T-cell (primary cell): ENCODE results near the gene MLEC. TPM values are rescaled to one million over a fixed set of nuclear protein-coding genes. Genes with fewer than 3 reads are reported as not detected.

Experiments
- ATAC-seq, 4 experiments: fragments of 200-7000 bp in 3 of 4; fragments of 150-1000 bp in 1 of 4; cut with Tn5 transposase; replicated peaks in 1 of 4; 1 replicate in 3 of 4; 2 replicates in 1 of 4; pipeline ENCODE4 v1.10.0; 2021; ENCODE audit warnings: moderate library complexity in 3 of 4, mild to moderate bottlenecking in 2 of 4, moderate number of reproducible peaks in 1 of 4
- CTCF ChIA-PET, 2 donors: fragments of 300-600 bp; sonication (Branson Sonifier 250); formaldehyde crosslinking; loops; one replicate each; lab custom pipeline; 2022; ENCODE audit warnings: antibody characterized with exemption in 2 of 2; lab: Charles Lee
- POLR2A ChIA-PET, 2 donors: fragments of 300-600 bp; sonication (Branson Sonifier 250); formaldehyde crosslinking; loops; one replicate each; lab custom pipeline; 2022; ENCODE audit warnings: antibody characterized with exemption in 2 of 2; lab: Charles Lee
- DNase-seq, 35 experiments: peaks; one replicate each; pipeline versions ENCODE4 v3.0.0 to v3.0.0-alpha.2; 2013 to 2023
- H3K27ac ChIP-seq: one replicate; pipeline ENCODE4 v1.5.1; 2013; ENCODE audit warnings: low read length
- H3K27me3 ChIP-seq, 2 experiments: replicated peaks in 1 of 2; 1 replicate in 1 of 2; 2 replicates in 1 of 2; pipeline versions ENCODE4 v1.6.1 to v1.7.0; 2013; ENCODE audit warnings: low read length in 1 of 2, mixed read lengths in 1 of 2; ENCODE audit not compliant: control insufficient read depth in 2 of 2, insufficient read depth in 2 of 2; ENCODE audit errors: extremely low read depth in 1 of 2
- H3K36me3 ChIP-seq, 2 donors: 1 replicate in 1 of 2; 2 replicates in 1 of 2; pipeline versions ENCODE4 v1.6.1 to v1.7.0; 2013; ENCODE audit warnings: low read length in 1 of 2; ENCODE audit not compliant: control insufficient read depth in 2 of 2, insufficient read depth in 1 of 2; ENCODE audit errors: extremely low read depth in 1 of 2
- H3K4me1 ChIP-seq, 2 experiments: 1 replicate in 1 of 2; 2 replicates in 1 of 2; pipeline versions ENCODE4 v1.6.1 to v1.7.0; 2013; ENCODE audit warnings: low read length in 2 of 2, mixed read lengths in 1 of 2; ENCODE audit not compliant: insufficient read depth in 2 of 2, control insufficient read depth in 1 of 2; ENCODE audit errors: extremely low read depth in 1 of 2
- H3K4me3 ChIP-seq, 2 donors: 1 replicate in 1 of 2; 2 replicates in 1 of 2; pipeline versions ENCODE4 v1.5.1 to v1.7.0; 2013; ENCODE audit warnings: mild to moderate bottlenecking in 2 of 2, low read length in 1 of 2, moderate library complexity in 1 of 2; ENCODE audit not compliant: control insufficient read depth in 1 of 2; ENCODE audit errors: extremely low read depth in 1 of 2
- H3K9me3 ChIP-seq: 2 replicates; pipeline ENCODE4 v1.7.0; 2013
- H3K27ac Mint-ChIP-seq, 2 donors: one replicate each; pipeline ENCODE4 v1.8.0; 2020 to 2021; ENCODE audit warnings: mild to moderate bottlenecking in 2 of 2, mixed read lengths in 2 of 2
- H3K27me3 Mint-ChIP-seq, 2 donors: one replicate each; pipeline ENCODE4 v1.8.0; 2021 to 2022; ENCODE audit warnings: mixed read lengths in 2 of 2
- H3K36me3 Mint-ChIP-seq: one replicate; pipeline ENCODE4 v1.8.0; 2021; ENCODE audit warnings: mixed read lengths
- H3K4me1 Mint-ChIP-seq, 3 donors: one replicate each; pipeline ENCODE4 v1.8.0; 2020 to 2022; ENCODE audit warnings: mixed read lengths in 3 of 3, mild to moderate bottlenecking in 1 of 3
- H3K4me3 Mint-ChIP-seq, 3 donors: one replicate each; pipeline ENCODE4 v1.8.0; 2020 to 2022; ENCODE audit warnings: mild to moderate bottlenecking in 3 of 3, mixed read lengths in 3 of 3, moderate library complexity in 3 of 3
- H3K9me3 Mint-ChIP-seq, 3 donors: one replicate each; pipeline ENCODE4 v1.8.0; 2020 to 2022; ENCODE audit warnings: mixed read lengths in 3 of 3
- WGBS: methylation state at CpG from one replicate; pipeline ENCODE4 v1.1.5; 2013; ENCODE audit warnings: missing lambda C conversion rate; ENCODE audit not compliant: insufficient coverage; 5-methylcytosine and 5-hydroxymethylcytosine counted together
- total RNA-seq, 35 experiments: library from RNA in 6 of 35; stranded (reverse) in 6 of 35; fragments of 120-200 nt in 1 of 35; gene quantifications; one replicate each; pipeline versions ENCODE4 v1.2.1 to v1.2.4 and lab custom pipeline; 2013 to 2026

MLEC gene
- total RNA-seq, 5 donors from 2014 or later (not counting 1 experiment from before 2014, with no cell fraction given) = 26.3 to 61.3 (median 55.3) TPM

DNA sequence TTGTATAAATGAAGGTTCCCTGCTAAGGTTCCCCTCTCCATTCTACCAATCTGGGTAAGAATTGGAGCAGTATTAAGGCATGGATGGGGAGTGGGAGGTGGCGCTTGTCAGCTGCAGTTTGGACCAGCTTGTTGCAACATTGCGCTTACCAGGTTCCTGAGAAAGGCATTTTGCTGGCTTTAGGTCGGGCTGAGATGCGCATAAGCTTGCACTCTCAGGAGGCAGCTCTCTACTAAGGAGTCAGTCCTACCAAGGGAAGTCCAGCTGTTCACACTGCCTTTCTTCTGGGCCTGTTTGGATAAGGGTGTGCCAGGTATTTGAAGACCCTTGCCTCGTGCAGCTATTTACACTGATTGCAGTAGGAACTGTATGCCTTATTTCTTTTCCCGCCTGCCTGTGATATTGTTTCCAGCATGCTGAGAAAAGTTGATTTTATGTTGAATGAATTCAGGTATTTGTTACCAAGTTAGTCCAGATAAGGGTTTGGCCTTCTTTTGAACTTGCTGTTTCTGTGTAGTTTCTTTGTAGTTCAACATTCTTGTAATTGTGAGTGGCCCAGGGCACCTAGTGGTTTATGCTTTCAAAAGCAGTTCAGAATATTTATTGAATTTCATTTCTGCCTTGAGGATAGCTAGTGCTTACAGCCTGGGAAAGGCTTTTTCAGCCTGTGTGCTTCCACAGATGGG is 2.6 kb downstream of the MLEC start:
- Histone ChIP-seq H3K27ac (no peak overlapping the region), H3K9me3 (no peaks in the 10 kb centered on the region), H3K36me3 (peaks cover 4 to 12% of the 10 kb centered on the region in 2 donors), H3K4me1 (peaks cover 21 to 38% of the 10 kb centered on the region in 2 experiments), H3K27me3 (no peaks in the 10 kb centered on the region), H3K4me3 (no peak overlapping the region)
- WGBS = 100% methylated on average over 2 of the region's 6 CpGs
- H3K4me3 Mint-ChIP-seq = peak overlapping the region; percentile 87 to 89 (median 87)
- POLR2A ChIA-PET = interaction anchor here in 1 of 2 donors (0.5 kb wide), 1 partner anchor 527 kb away, joined by 3 read pairs; no protein-coding TSS in a partner anchor
- DNase-seq (no peak), ATAC-seq (no peak)
- H3K27me3 Mint-ChIP-seq = no peaks in the 10 kb centered on the region
- H3K9me3 Mint-ChIP-seq = no peaks in the 10 kb centered on the region
- H3K4me1 Mint-ChIP-seq = peaks cover 48 to 64% (median 61%) of the 10 kb centered on the region in 3 donors
- peaks cover 13% of the 10 kb centered on the region for H3K36me3 Mint-ChIP-seq
- CTCF ChIA-PET = interaction anchor here in 1 of 2 donors (0.6 kb wide), 1 partner anchor 93 kb away, joined by 6 read pairs; no protein-coding TSS in a partner anchor
- no peak overlapping the region for H3K27ac Mint-ChIP-seq

DNA sequence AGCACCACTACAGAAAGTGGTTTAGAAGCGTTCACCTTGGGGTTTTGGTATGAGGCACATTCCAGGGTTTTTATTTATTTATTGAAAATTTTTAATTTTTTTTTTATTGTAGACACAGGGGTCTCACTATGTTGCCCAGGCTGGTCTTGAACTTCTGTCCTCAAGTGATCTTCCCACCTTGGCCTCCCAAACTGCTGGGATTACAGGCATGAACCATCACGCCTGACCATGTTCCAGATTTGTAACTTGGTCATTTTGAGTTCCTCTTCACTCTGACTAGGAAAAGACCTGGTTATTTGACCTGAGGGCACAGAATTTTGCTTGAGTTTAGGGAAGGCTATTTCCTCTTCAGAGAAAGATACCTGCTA is 3.1 kb downstream of the MLEC start:
- Mint-ChIP-seq H3K4me1 (peaks cover 48 to 61% (median 60%) of the 10 kb centered on the region in 3 donors), H3K27ac (no peak overlapping the region), H3K36me3 (peaks cover 18% of the 10 kb centered on the region), H3K9me3 (no peaks in the 10 kb centered on the region), H3K27me3 (no peaks in the 10 kb centered on the region), H3K4me3 (no peak overlapping the region)
- DNase-seq = no peak
- no peak overlapping the region for H3K27ac ChIP-seq
- WGBS = 100% methylated on average over 1 of the region's 2 CpGs
- H3K9me3 ChIP-seq = no peaks in the 10 kb centered on the region
- no peaks in the 10 kb centered on the region for H3K27me3 ChIP-seq
- peaks cover 21 to 38% of the 10 kb centered on the region in 2 experiments for H3K4me1 ChIP-seq
- H3K4me3 ChIP-seq = no peak overlapping the region
- ChIA-PET CTCF (no interaction called here), POLR2A (interaction anchor here in 1 of 2 donors (0.5 kb wide), 1 partner anchor 527 kb away, joined by 3 read pairs; no protein-coding TSS in a partner anchor)
- no peak for ATAC-seq
- H3K36me3 ChIP-seq = peaks cover 6 to 18% of the 10 kb centered on the region in 2 donors

DNA sequence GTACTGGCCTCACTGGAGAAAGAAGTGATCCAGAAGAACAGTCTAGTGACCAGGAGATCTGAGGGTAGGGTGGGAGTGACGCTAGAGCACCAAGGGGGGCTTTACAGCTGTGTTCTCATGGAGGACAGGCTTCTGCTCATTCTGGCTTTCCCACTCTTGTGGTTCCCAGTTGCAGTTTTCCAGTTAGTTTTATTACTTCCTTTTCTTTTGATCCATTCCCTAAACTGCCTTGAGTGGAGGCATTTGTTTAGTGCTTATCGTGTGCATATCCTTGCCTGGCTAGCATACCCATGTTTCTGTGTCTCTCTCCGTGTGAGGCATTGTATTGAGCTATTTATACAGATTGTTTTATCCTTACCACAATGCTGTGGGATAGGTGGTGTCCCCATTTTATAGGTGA is 4.0 kb downstream of the MLEC start:
- H3K27me3 ChIP-seq = no peaks in the 10 kb centered on the region
- Mint-ChIP-seq H3K36me3 (peaks cover 27% of the 10 kb centered on the region), H3K27ac (no peak overlapping the region), H3K9me3 (no peaks in the 10 kb centered on the region), H3K4me3 (no peak overlapping the region), H3K27me3 (no peaks in the 10 kb centered on the region), H3K4me1 (peaks cover 48 to 57% (median 57%) of the 10 kb centered on the region in 3 donors)
- H3K9me3 ChIP-seq = no peaks in the 10 kb centered on the region
- ChIA-PET POLR2A (interaction anchor here in 1 of 2 donors (0.5 kb wide), 1 partner anchor 392 kb away, joined by 4 read pairs; no protein-coding TSS in a partner anchor), CTCF (interaction anchor here in 1 of 2 donors (1.2 kb wide), 1 partner anchor 25 kb away, joined by 3 read pairs; no protein-coding TSS in a partner anchor)
- H3K4me3 ChIP-seq = no peak overlapping the region
- peaks cover 7 to 27% of the 10 kb centered on the region in 2 donors for H3K36me3 ChIP-seq
- H3K27ac ChIP-seq = no peak overlapping the region
- ATAC-seq = no peak
- H3K4me1 ChIP-seq = peaks cover 21 to 37% of the 10 kb centered on the region in 2 experiments
- no peak for DNase-seq
- WGBS = 100% methylated on average over 1 of the region's 3 CpGs

DNA sequence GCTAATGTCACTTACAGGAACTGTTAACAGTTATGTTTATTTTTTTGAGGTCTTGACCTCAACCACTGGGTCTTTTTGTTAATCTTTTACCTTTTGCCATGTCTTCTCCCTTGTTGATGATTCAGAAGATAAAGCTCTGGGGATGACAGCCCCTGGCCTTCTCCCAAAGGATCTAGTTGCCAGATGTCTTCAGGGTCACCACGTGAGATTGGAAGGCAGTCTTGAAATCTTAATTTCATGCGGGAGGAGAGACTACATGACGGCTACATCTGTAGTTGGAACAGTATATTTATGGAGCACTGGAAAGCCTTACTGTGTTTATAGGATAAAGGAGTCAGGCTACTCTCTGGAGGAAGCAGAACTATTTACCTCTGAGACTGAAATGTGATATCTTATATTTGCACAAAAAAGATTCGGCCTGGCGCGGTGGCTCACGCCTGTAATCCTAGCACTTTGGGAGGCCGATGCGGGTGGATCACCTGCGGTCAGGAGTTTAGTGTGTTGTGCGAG is 5.6 kb downstream of the MLEC start:
- H3K4me3 ChIP-seq = no peak overlapping the region
- WGBS = 75% methylated on average over 3 of the region's 11 CpGs
- H3K27me3 Mint-ChIP-seq = no peaks in the 10 kb centered on the region

DNA sequence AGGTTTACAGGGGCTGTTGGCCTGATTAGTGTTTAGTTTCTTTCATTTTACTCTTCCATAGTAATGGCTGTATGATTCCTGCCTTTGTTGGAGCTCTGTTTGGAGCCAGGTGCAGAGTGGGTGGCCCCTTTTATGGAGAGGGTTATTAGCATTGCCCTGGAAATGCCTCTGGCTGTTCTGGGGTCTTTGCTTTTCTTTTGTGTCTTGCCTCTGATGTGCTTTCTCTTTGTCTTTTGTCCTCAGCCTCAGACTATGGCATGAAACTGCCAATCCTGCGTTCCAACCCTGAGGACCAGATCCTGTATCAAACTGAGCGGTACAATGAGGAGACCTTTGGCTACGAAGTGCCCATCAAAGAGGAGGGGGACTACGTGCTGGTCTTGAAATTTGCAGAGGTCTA is 6.9 kb downstream of the MLEC start:
- Mint-ChIP-seq H3K27me3 (no peaks in the 10 kb centered on the region), H3K4me3 (no peak overlapping the region), H3K4me1 (peaks cover 35 to 44% (median 44%) of the 10 kb centered on the region in 3 donors), H3K27ac (no peak overlapping the region), H3K9me3 (no peaks in the 10 kb centered on the region), H3K36me3 (peaks cover 47% of the 10 kb centered on the region)
- Histone ChIP-seq H3K36me3 (peaks cover 7 to 55% of the 10 kb centered on the region in 2 donors), H3K27ac (no peak overlapping the region), H3K4me3 (no peak overlapping the region), H3K9me3 (no peaks in the 10 kb centered on the region), H3K27me3 (no peaks in the 10 kb centered on the region), H3K4me1 (peaks cover 14 to 21% of the 10 kb centered on the region in 2 experiments)
- DNase-seq = no peak
- no peak for ATAC-seq
- POLR2A ChIA-PET = no interaction called here
- CTCF ChIA-PET = no interaction called here
- 100% methylated on average over 4 of the region's 4 CpGs for WGBS

More for the DNA sequence above, 5.6 kb downstream of the MLEC start:
- DNase-seq (no peak), ATAC-seq (no peak)
- H3K4me3 Mint-ChIP-seq = no peak overlapping the region
- peaks cover 43% of the 10 kb centered on the region for H3K36me3 Mint-ChIP-seq
- Histone ChIP-seq H3K27ac (no peak overlapping the region), H3K4me1 (peaks cover 21 to 34% of the 10 kb centered on the region in 2 experiments), H3K27me3 (no peaks in the 10 kb centered on the region), H3K9me3 (no peaks in the 10 kb centered on the region), H3K36me3 (peaks cover 7 to 43% of the 10 kb centered on the region in 2 donors)
- H3K9me3 Mint-ChIP-seq = no peaks in the 10 kb centered on the region
- H3K27ac Mint-ChIP-seq = peak overlapping the region in 1 of 2 donors; percentile 55
- ChIA-PET POLR2A (interaction anchor here in 1 of 2 donors (0.6 kb wide), 1 partner anchor 1519 kb away, joined by 5 read pairs; no protein-coding TSS in a partner anchor), CTCF (no interaction called here)
- peaks cover 48 to 57% (median 57%) of the 10 kb centered on the region in 3 donors for H3K4me1 Mint-ChIP-seq

DNA sequence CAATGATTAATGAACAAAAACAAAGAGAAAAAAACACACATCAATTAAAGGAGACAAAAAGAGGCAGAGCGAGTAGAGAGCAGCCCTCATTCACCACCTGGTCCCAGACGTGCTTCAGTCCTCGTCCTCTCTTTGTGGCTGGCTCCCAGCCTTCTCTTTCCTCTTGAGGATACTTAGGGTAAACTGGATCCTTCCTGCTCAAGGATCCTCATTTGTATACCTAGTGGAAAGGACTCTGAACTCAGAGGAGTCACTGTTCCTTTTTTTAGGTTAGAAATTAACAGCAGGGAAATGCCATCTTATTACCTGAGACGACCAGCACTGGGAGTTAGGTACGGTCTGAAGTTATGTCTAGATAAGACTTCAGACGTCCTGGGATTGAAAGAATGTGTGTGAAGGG is 9.7 kb downstream of the MLEC start:
- Mint-ChIP-seq H3K9me3 (no peaks in the 10 kb centered on the region), H3K4me3 (no peak overlapping the region), H3K27ac (no peak overlapping the region), H3K36me3 (peaks cover 70% of the 10 kb centered on the region), H3K4me1 (peaks cover 17 to 20% (median 18%) of the 10 kb centered on the region in 3 donors), H3K27me3 (no peaks in the 10 kb centered on the region)
- Histone ChIP-seq H3K27me3 (no peaks in the 10 kb centered on the region), H3K27ac (no peak overlapping the region), H3K4me3 (no peak overlapping the region), H3K9me3 (no peaks in the 10 kb centered on the region), H3K4me1 (peaks cover 7 to 8% of the 10 kb centered on the region in 2 experiments), H3K36me3 (peaks cover 7 to 78% of the 10 kb centered on the region in 2 donors)
- ChIA-PET POLR2A (no interaction called here), CTCF (no interaction called here)
- WGBS = 95% methylated on average over 3 of the region's 6 CpGs
- DNase-seq (no peak), ATAC-seq (no peak)
